Stimulated activated effector memory CD8-positive, alpha-beta T cell treated with anti-CD3 and anti-CD28 coated beads, Interleukin-12 subunit alpha, Interleukin-12 subunit beta, amount 100 ng/mL, for 72 hours (primary cell): Measurements from ENCODE around the gene STAC.
"Not testable (repeated sequence)": the region's sequence is repeated elsewhere in the genome, so short reads cannot be mapped to it uniquely, and the experiment has no call there.

Experiments used
- ATAC-seq: fragments of 150-1000 bp; cut with Tn5 transposase; 2 replicates; pipeline ENCODE4 v1.10.0; 2021
- DNase-seq, 2 donors: peaks; one replicate each; pipeline ENCODE4 v3.0.0; 2021 to 2022; ENCODE audit warnings: low spot score in 2 of 2
- H3K27ac Mint-ChIP-seq: one replicate; pipeline ENCODE4 v1.8.0; 2022; ENCODE audit warnings: mild to moderate bottlenecking, mixed read lengths
- H3K36me3 Mint-ChIP-seq: one replicate; pipeline ENCODE4 v1.8.0; 2022; ENCODE audit warnings: mild to moderate bottlenecking, mixed read lengths
- H3K4me1 Mint-ChIP-seq: one replicate; pipeline ENCODE4 v1.8.0; 2022; ENCODE audit warnings: mixed read lengths
- H3K4me3 Mint-ChIP-seq: one replicate; pipeline ENCODE4 v1.8.0; 2022; ENCODE audit warnings: mild to moderate bottlenecking, mixed read lengths
- H3K9me3 Mint-ChIP-seq: one replicate; pipeline ENCODE4 v1.8.0; 2022; ENCODE audit warnings: mixed read lengths

STAC gene

GRCh38 chr3:36557021-36557707 lies 176.9 kb downstream of the STAC start:
- H3K4me1 Mint-ChIP-seq, result no peaks in the 10 kb centered on the region
- no peak overlapping the region for H3K27ac Mint-ChIP-seq
- no peaks in the 10 kb centered on the region for H3K36me3 Mint-ChIP-seq
- H3K4me3 Mint-ChIP-seq, result no peak overlapping the region
- H3K9me3 Mint-ChIP-seq, result no peaks in the 10 kb centered on the region
- no peak for DNase-seq
- peak; percentile 5 for ATAC-seq

- no peak overlapping the region for H3K27ac Mint-ChIP-seq
- no peaks in the 10 kb centered on the region for H3K36me3 Mint-ChIP-seq
- no peak overlapping the region for H3K4me3 Mint-ChIP-seq
- DNase-seq (no peak), ATAC-seq (peak; percentile 31)
- H3K9me3 Mint-ChIP-seq, result no peaks in the 10 kb centered on the region
- no peaks in the 10 kb centered on the region for H3K4me1 Mint-ChIP-seq
Measured at GRCh38 chr3:36557708-36558421, 177.6 kb downstream of the STAC start.

GRCh38 chr3:36558961-36559360 lies 178.7 kb downstream of the STAC start:
- Mint-ChIP-seq H3K4me1 (no peaks in the 10 kb centered on the region), H3K27ac (no peak overlapping the region), H3K36me3 (no peaks in the 10 kb centered on the region), H3K9me3 (no peaks in the 10 kb centered on the region), H3K4me3 (no peak overlapping the region)
- no peak for ATAC-seq
- DNase-seq, result no peak

- H3K4me1 Mint-ChIP-seq, result no peaks in the 10 kb centered on the region
- ATAC-seq (no peak), DNase-seq (no peak)
- H3K36me3 Mint-ChIP-seq, result no peaks in the 10 kb centered on the region
- H3K27ac Mint-ChIP-seq, result no peak overlapping the region
- H3K9me3 Mint-ChIP-seq, result no peaks in the 10 kb centered on the region
- no peak overlapping the region for H3K4me3 Mint-ChIP-seq
Measured at GRCh38 chr3:36560685-36561084, 180.4 kb downstream of the STAC start.

GRCh38 chr3:36561601-36562000 lies 181.3 kb downstream of the STAC start:
- H3K27ac Mint-ChIP-seq, result no peak overlapping the region
- H3K9me3 Mint-ChIP-seq, result no peaks in the 10 kb centered on the region

GRCh38 chr3:36562945-36563344 lies 182.6 kb downstream of the STAC start:
- Mint-ChIP-seq H3K36me3 (no peaks in the 10 kb centered on the region), H3K9me3 (no peaks in the 10 kb centered on the region), H3K27ac (no peak overlapping the region), H3K4me1 (no peaks in the 10 kb centered on the region), H3K4me3 (no peak overlapping the region)
- ATAC-seq (no peak), DNase-seq (no peak)

More at GRCh38 chr3:36561601-36562000, 181.3 kb downstream of the STAC start:
- no peaks in the 10 kb centered on the region for H3K36me3 Mint-ChIP-seq
- no peak overlapping the region for H3K4me3 Mint-ChIP-seq
- ATAC-seq, result no peak
- no peaks in the 10 kb centered on the region for H3K4me1 Mint-ChIP-seq
- no peak for DNase-seq

- Mint-ChIP-seq H3K4me3 (no peak overlapping the region), H3K9me3 (peaks cover 8% of the 10 kb centered on the region), H3K4me1 (no peaks in the 10 kb centered on the region), H3K36me3 (no peaks in the 10 kb centered on the region), H3K27ac (no peak overlapping the region)
- DNase-seq (no peak), ATAC-seq (no peak)
Measured at GRCh38 chr3:36575241-36575640, 194.9 kb downstream of the STAC start.

GRCh38 chr3:36578418-36578817 lies 198.1 kb downstream of the STAC start:
- not testable (repeated sequence) for H3K9me3 Mint-ChIP-seq, DNase-seq, H3K4me3 Mint-ChIP-seq, ATAC-seq, H3K27ac Mint-ChIP-seq, H3K36me3 Mint-ChIP-seq, H3K4me1 Mint-ChIP-seq

GRCh38 chr3:36579746-36580145 lies 199.4 kb downstream of the STAC start:
- Mint-ChIP-seq H3K9me3 (peaks cover 8% of the 10 kb centered on the region), H3K4me3 (no peak overlapping the region), H3K27ac (no peak overlapping the region), H3K4me1 (no peaks in the 10 kb centered on the region), H3K36me3 (no peaks in the 10 kb centered on the region)
- no peak for DNase-seq
- no peak for ATAC-seq

- Mint-ChIP-seq H3K36me3 (no peaks in the 10 kb centered on the region), H3K4me1 (no peaks in the 10 kb centered on the region), H3K4me3 (no peak overlapping the region), H3K27ac (no peak overlapping the region), H3K9me3 (peaks cover 8% of the 10 kb centered on the region)
- ATAC-seq (no peak), DNase-seq (no peak)
Measured at GRCh38 chr3:36580716-36581115, 200.4 kb downstream of the STAC start.

- peaks cover 6% of the 10 kb centered on the region for H3K9me3 Mint-ChIP-seq
- no peak overlapping the region for H3K4me3 Mint-ChIP-seq
- H3K4me1 Mint-ChIP-seq, result no peaks in the 10 kb centered on the region
- ATAC-seq (no peak), DNase-seq (no peak)
- no peaks in the 10 kb centered on the region for H3K36me3 Mint-ChIP-seq
- no peak overlapping the region for H3K27ac Mint-ChIP-seq
Measured at GRCh38 chr3:36591959-36592358, 211.7 kb downstream of the STAC start.

- H3K36me3 Mint-ChIP-seq, result no peaks in the 10 kb centered on the region
- H3K4me3 Mint-ChIP-seq, result no peak overlapping the region
- ATAC-seq (no peak), DNase-seq (no peak)
- no peak overlapping the region for H3K27ac Mint-ChIP-seq
- no peaks in the 10 kb centered on the region for H3K4me1 Mint-ChIP-seq
- H3K9me3 Mint-ChIP-seq, result no peaks in the 10 kb centered on the region
Measured at GRCh38 chr3:36595511-36595910, 215.2 kb downstream of the STAC start.

GRCh38 chr3:36596419-36596818 lies 216.1 kb downstream of the STAC start:
- H3K4me3 Mint-ChIP-seq, result no peak overlapping the region
- no peak for DNase-seq
- H3K9me3 Mint-ChIP-seq, result no peaks in the 10 kb centered on the region
- ATAC-seq, result no peak
- H3K27ac Mint-ChIP-seq, result no peak overlapping the region
- no peaks in the 10 kb centered on the region for H3K36me3 Mint-ChIP-seq
- H3K4me1 Mint-ChIP-seq, result no peaks in the 10 kb centered on the region

- H3K9me3 Mint-ChIP-seq, result no peaks in the 10 kb centered on the region
- H3K4me1 Mint-ChIP-seq, result no peaks in the 10 kb centered on the region
- H3K27ac Mint-ChIP-seq, result no peak overlapping the region
- H3K4me3 Mint-ChIP-seq, result no peak overlapping the region
- DNase-seq, result no peak
- ATAC-seq, result peak; percentile 51
- H3K36me3 Mint-ChIP-seq, result no peaks in the 10 kb centered on the region
Measured at GRCh38 chr3:36597422-36597821, 217.1 kb downstream of the STAC start.
